Dedifferentiated amniotic fluid mesenchymal stem cell (primary cell): Measurements from ENCODE around the gene CRB3.

Experiments used
- DNase-seq: peaks from one replicate; pipeline ENCODE4 v3.0.0-alpha.2; 2016; ENCODE audit errors: extremely low spot score

CRB3 gene

GRCh38 chr19:6433165-6433564, 30.9 kb upstream of the CRB3 start:
- no peak for DNase-seq

DNA sequence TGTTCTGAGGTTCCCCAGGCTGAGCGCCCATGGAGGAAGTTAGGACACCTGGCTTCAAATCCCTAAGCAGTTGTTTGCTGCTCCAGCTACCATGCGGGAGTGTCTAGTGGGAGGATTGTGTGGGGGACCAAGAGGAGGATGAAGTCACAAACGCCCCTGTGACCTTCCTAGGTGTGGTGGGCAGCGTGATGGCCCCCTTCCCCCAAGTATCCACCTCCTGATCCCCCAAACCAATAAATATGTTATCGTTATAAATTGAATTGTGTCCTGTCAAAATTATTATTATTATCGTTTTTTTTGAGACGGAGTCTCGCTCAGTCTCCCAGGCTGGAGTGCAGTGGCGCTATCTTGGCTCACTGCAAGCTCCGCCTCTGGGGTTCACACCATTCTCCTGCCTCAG, 30.4 kb upstream of the CRB3 start, which contains the start of gene SLC25A41:
Gene SLC25A41 (minus strand): TSS at position 101 of the 400 bp plus-strand sequence. CDS start 70 bp downstream, at position 31.
- no peak for DNase-seq

GRCh38 chr19:6439743-6440142, 24.3 kb upstream of the CRB3 start:
- DNase-seq, result no peak

GRCh38 chr19:6440905-6441304, 23.2 kb upstream of the CRB3 start:
- no peak for DNase-seq

DNA sequence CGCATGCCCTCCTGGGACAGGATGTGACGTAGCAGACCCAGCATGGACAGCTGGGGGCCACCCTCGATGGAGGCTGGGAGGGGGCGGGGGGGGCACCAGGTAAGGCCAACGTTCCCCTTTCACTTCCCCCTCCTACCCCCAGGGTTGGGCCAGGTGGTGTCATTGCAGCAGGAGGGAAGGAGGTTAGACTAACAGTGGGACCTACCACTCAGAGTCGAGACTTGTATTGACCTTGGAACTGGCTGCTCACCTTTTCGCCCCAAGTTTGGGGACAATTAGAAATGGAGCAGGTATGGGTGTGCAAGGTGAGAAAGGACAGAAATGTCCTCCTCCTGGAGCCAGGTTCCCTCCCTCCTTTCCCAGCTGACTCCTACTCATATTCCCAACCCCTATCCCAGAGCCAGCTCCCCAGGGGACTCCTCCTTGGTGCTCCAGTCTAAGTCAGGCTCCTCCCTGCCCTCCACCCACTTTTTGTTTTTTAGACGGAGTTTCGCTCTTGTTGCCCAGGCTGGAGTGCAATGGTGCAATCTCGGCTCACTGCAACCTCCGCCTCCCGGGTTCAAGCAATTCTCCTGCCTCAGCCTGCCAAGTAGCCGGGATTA, 21.9 kb upstream of the CRB3 start:
- DNase-seq, result no peak

GRCh38 chr19:6443986-6444385, 20.1 kb upstream of the CRB3 start:
- no peak for DNase-seq

DNA sequence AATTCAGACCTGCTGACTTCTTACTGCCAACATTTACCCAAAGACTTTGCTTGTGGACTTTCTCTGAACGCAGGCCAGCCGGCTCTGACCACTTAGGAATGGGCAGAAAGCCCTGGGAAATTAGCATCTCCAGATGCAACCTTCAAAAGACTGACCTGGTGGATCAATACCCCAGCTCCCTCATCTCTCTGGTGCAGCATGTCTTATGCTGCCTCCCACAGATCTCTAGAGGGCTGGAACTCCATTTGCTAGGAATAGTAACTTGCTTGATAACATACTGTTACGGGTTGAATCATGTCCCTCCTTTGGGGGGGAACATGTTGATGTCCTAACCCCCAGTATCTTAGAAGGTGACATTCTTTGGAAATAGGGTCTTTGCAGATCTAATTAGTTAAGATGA, 17.6 kb upstream of the CRB3 start:
- DNase-seq, result no peak

DNA sequence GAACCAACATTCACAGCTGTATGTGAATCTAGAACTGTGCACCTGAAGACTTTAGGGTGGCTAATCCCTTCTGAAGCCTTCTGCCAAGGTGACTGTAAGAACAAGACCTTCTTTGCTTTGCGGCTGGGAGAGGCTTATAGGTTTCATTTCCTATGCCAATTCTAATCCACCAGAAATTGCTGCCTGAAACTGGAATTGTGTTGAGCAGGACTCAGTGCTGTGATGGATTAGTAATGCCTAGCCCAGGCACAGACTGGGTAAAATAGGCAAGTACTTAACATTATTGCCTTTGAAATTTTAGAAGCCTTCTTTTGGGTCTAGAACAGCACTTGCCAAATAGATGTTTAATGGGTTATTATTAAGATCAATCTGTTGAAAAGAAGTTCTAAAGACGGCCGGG, 16.0 kb upstream of the CRB3 start:
- DNase-seq, result no peak

DNA sequence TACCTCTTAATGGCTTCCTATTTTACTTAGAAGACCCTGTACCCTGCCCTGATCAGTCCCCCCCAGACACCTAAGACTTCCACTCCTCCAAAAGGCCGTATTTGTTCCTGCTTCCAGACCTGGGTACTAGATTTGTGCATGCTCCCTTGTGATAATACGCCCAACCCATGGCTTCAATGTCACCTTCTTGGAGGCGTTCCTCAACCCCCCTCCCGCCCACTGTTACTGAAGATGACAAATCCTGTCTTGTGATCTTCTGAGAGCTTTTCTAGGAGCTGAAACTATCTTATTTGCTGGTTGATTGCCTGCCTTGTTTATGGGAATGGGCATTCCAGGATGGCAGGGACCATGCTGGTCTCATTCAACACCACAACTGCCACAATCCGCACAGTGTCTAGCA, 13.9 kb upstream of the CRB3 start:
- no peak for DNase-seq

GRCh38 chr19:6451583-6452222, 12.4 kb upstream of the CRB3 start:
- no peak for DNase-seq

GRCh38 chr19:6452223-6452614, 11.9 kb upstream of the CRB3 start:
- DNase-seq, result no peak

- DNase-seq, result no peak
Measured at GRCh38 chr19:6452899-6453298, 11.2 kb upstream of the CRB3 start.

DNA sequence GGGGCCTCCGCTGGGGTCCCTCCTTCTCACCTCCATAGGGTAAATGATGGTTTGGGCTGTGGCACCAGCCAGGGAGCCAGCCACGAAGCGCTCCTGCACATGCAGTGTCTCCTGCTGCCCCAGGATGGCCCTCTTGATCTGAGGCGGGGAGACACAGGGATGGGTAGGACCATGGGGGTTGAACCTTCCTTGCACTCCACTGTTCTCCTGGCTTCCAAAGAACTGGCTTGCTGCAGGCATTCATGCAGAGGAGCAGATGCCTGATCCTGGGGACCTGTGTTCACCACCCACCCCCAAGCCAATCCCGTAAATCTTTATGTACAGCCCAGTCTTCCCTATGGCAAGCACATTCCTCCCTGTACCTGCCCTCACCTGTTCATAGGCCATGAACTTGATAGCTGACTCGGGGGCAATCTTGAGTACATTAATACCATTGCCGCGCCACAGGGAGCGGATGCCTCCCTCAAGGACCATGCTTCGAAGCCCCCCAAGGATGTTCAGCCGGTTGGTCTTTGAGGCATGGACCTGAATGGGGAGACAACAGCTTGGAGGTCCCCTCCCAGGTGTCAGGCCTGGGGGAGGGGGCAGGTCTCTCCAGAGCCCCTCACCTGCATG, 10.0 kb upstream of the CRB3 start:
- DNase-seq, result no peak

DNA sequence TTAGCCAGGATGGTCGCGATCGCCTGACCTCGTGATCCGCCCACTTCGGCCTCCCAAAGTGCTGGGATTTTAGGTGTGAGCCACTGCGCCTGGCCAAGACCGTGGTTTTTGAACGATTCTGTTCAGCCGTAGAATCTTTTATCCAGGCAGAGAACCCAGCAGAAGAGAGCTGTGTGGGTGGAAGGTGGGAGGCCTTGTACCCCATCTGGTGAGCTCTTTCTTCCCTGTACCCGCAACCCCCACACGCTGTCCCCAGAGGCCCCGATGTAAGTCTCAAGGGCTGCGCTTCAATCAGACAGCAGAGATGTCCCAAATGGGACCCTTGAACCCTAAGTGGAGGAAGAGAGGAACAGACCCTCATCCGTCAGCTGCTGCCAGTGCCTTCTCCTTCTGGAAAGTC, 8.1 kb upstream of the CRB3 start:
- DNase-seq, result no peak

- DNase-seq, result no peak
Measured at GRCh38 chr19:6457958-6458694, 5.9 kb upstream of the CRB3 start.

DNA sequence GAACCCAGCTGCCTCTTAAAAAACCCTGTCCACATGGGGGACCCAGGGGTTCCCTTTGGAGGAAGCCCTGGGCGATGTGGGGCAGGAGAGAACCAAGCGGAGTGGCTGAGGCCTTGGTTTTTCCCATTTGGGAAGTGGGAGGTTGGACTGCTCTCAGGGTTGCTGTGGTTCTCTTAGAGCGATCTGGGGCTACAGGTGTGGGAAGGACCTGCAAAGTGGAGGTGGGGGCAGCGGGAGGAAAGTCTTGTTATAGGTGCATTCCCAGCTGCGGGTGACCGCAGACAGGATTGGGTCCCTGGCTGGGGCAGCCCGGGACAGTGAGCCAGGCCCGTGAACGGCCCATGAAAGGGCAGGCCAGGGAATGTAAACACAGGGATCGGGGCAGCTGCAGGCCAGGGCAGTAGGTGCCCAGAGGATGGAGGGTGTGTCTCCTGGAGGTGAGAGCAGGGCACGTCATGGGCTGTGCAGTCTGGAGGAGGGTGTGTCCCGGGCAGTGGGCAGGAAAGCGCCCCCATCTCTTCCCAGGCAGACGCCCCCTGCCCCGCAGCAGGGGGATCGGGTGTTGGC, 5.3 kb upstream of the CRB3 start:
- no peak for DNase-seq

- no peak for DNase-seq
Measured at GRCh38 chr19:6459262-6460098, 4.6 kb upstream of the CRB3 start, which contains the start of gene SLC25A23. TSS of gene SLC25A23 (minus strand) at chr19:6459792. CDS start at chr19:6459628, 164 bp downstream.

GRCh38 chr19:6460099-6460884, 3.8 kb upstream of the CRB3 start:
- DNase-seq, result peak; percentile 95

DNA sequence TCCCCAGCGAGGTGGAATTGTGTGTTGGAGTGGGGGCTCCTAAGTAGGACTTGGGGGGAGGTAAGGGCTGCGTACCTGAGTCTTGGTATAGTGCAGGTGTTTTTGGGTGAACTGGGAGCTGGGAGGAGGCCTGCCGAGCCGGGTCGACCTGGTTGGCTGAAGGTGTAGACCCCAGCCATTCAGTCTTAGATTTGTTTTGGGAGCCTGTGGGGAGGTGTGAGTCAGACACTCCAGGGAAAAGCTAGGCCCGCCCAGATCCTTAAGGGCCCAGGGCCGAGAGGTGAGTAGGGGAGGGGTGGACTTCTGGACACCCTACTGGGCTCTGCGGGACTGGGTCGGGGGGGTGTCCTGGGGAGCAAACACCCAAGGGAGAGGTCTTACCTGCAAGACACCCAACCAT, 935 bp downstream of the CRB3 start:
- DNase-seq, result no peak

GRCh38 chr19:6465663-6466062, 1.6 kb downstream of the CRB3 start:
- no peak for DNase-seq
